GM21360 (cell line): ENCODE data around the gene FAM153A.
"Not testable (repeated sequence)": the region's sequence is repeated elsewhere in the genome, so short reads cannot be mapped to it uniquely, and the experiment has no call there.

Source experiments
- ATAC-seq: cut with Tn5 transposase; IDR thresholded peaks from one replicate; pipeline ENCODE4 v1.9.1; 2021; ENCODE audit warnings: mild to moderate bottlenecking, moderate library complexity; ENCODE audit not compliant: unreplicated experiment

Gene FAM153A

GRCh38 chr5:177747354-177747753, 35.3 kb downstream of the FAM153A start:
- not testable (repeated sequence) for ATAC-seq

GRCh38 chr5:177724858-177725257, 57.8 kb downstream of the FAM153A start:
- not testable (repeated sequence) for ATAC-seq

- ATAC-seq = not testable (repeated sequence)
Measured at GRCh38 chr5:177723831-177724485, 58.7 kb downstream of the FAM153A start.

- not testable (repeated sequence) for ATAC-seq
Measured at GRCh38 chr5:177722829-177723228, 59.9 kb downstream of the FAM153A start.

GRCh38 chr5:177719989-177720388, 62.7 kb downstream of the FAM153A start:
- ATAC-seq = not testable (repeated sequence)

GRCh38 chr5:177715423-177715822, 67.3 kb downstream of the FAM153A start:
- not testable (repeated sequence) for ATAC-seq

- ATAC-seq = not testable (repeated sequence)
Measured at GRCh38 chr5:177696100-177696499, 86.6 kb downstream of the FAM153A start.

- ATAC-seq = not testable (repeated sequence)
Measured at GRCh38 chr5:177695356-177695930, 87.3 kb downstream of the FAM153A start.

- ATAC-seq = not testable (repeated sequence)
Measured at GRCh38 chr5:177694518-177694835, 88.2 kb downstream of the FAM153A start.

GRCh38 chr5:177693671-177694517, 88.8 kb downstream of the FAM153A start:
- not testable (repeated sequence) for ATAC-seq

- not testable (repeated sequence) for ATAC-seq
Measured at GRCh38 chr5:177692969-177693368, 89.7 kb downstream of the FAM153A start.

GRCh38 chr5:177692507-177692906, 90.2 kb downstream of the FAM153A start:
- ATAC-seq = not testable (repeated sequence)

- ATAC-seq = not testable (repeated sequence)
Measured at GRCh38 chr5:177689011-177689610, 93.6 kb downstream of the FAM153A start.

GRCh38 chr5:177688091-177688490, 94.6 kb downstream of the FAM153A start:
- ATAC-seq = not testable (repeated sequence)

- not testable (repeated sequence) for ATAC-seq
Measured at GRCh38 chr5:177681920-177682319, 100.8 kb downstream of the FAM153A start.
